ENCODE measurements around the gene EDN1.

Gene EDN1

DNA sequence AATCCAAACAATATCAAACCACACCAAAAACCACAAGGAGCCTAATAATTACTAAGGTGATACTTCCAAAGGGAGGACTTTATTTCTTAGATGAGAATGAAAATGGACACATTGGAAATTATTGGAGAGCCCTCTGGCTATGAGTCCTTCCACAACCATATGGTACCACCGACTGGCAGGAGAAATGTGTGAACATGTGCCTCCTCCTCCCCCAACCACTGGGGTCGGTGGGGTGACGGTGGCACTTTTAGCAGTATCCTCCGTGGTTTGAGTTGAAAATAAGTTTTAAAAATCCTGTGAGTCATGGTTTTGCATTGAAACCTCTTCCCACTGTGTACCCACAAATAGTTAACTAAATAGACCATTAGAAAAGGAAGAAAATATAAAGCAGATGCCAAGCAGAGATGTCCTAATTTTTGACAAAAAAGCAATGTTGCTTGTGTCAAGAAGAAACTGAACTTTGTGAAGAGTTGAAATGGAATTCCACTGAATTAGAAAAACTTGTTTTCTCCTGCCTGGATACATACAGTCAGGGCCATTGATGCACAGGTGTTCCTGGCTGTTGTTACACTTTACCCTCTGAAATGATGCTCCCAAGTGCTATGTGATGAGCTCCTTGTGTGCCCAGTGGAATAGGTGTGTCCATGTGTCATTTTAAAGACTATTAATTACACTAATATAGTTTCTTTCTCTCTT lies 3.2 kb downstream of the EDN1 start:
- peaks cover 9% of the 10 kb centered on the region for H3K27me3 ChIP-seq (ENCODE audit: insufficient read depth, poor library complexity, severe bottlenecking)
- no peak for TF ChIP-seq SPI1 (IDR thresholded peaks at IDR 0.05; ENCODE audit: borderline replicate concordance, low read depth)
- TF ChIP-seq, protein P1, sequence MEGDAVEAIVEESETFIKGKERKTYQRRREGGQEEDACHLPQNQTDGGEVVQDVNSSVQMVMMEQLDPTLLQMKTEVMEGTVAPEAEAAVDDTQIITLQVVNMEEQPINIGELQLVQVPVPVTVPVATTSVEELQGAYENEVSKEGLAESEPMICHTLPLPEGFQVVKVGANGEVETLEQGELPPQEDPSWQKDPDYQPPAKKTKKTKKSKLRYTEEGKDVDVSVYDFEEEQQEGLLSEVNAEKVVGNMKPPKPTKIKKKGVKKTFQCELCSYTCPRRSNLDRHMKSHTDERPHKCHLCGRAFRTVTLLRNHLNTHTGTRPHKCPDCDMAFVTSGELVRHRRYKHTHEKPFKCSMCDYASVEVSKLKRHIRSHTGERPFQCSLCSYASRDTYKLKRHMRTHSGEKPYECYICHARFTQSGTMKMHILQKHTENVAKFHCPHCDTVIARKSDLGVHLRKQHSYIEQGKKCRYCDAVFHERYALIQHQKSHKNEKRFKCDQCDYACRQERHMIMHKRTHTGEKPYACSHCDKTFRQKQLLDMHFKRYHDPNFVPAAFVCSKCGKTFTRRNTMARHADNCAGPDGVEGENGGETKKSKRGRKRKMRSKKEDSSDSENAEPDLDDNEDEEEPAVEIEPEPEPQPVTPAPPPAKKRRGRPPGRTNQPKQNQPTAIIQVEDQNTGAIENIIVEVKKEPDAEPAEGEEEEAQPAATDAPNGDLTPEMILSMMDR (IDR thresholded peaks at IDR 0.05; ENCODE audit: insufficient read depth, low read length) = no peak
- TF ChIP-seq GABPA (IDR thresholded peaks at IDR 0.05; ENCODE audit: low read depth) = no peak
- TF ChIP-seq, protein P2, sequence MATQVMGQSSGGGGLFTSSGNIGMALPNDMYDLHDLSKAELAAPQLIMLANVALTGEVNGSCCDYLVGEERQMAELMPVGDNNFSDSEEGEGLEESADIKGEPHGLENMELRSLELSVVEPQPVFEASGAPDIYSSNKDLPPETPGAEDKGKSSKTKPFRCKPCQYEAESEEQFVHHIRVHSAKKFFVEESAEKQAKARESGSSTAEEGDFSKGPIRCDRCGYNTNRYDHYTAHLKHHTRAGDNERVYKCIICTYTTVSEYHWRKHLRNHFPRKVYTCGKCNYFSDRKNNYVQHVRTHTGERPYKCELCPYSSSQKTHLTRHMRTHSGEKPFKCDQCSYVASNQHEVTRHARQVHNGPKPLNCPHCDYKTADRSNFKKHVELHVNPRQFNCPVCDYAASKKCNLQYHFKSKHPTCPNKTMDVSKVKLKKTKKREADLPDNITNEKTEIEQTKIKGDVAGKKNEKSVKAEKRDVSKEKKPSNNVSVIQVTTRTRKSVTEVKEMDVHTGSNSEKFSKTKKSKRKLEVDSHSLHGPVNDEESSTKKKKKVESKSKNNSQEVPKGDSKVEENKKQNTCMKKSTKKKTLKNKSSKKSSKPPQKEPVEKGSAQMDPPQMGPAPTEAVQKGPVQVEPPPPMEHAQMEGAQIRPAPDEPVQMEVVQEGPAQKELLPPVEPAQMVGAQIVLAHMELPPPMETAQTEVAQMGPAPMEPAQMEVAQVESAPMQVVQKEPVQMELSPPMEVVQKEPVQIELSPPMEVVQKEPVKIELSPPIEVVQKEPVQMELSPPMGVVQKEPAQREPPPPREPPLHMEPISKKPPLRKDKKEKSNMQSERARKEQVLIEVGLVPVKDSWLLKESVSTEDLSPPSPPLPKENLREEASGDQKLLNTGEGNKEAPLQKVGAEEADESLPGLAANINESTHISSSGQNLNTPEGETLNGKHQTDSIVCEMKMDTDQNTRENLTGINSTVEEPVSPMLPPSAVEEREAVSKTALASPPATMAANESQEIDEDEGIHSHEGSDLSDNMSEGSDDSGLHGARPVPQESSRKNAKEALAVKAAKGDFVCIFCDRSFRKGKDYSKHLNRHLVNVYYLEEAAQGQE (IDR thresholded peaks at IDR 0.05; ENCODE audit: insufficient replicate concordance, low read depth) = no peak
- no peak for TF ChIP-seq POLR2AphosphoS5 (IDR thresholded peaks at IDR 0.05; ENCODE audit: low read depth)
- H3K4me3 ChIP-seq (replicated peaks; ENCODE audit: insufficient read depth, low read length) = no peak overlapping the region
- no peak overlapping the region for H3K27ac ChIP-seq (replicated peaks)
- no peak for DNase-seq (ENCODE audit: low read depth in 1 of 2, low spot score in 1 of 2)

GRCh38 chr6:12293931-12294807 lies 4.0 kb downstream of the EDN1 start:
- DNase-seq (ENCODE audit: low read depth in 1 of 2, low spot score in 1 of 2) = no peak
- H3K27me3 ChIP-seq (ENCODE audit: insufficient read depth, poor library complexity, severe bottlenecking) = peaks cover 9% of the 10 kb centered on the region
- H3K4me3 ChIP-seq (replicated peaks; ENCODE audit: insufficient read depth, low read length) = no peak overlapping the region
- no peak overlapping the region for H3K27ac ChIP-seq (replicated peaks)
- TF ChIP-seq, protein P1 (IDR thresholded peaks at IDR 0.05; ENCODE audit: insufficient read depth, low read length) = no peak
- TF ChIP-seq, protein P2 (IDR thresholded peaks at IDR 0.05; ENCODE audit: insufficient replicate concordance, low read depth) = no peak
- TF ChIP-seq POLR2AphosphoS5 (IDR thresholded peaks at IDR 0.05; ENCODE audit: low read depth) = no peak
- TF ChIP-seq GABPA (IDR thresholded peaks at IDR 0.05; ENCODE audit: low read depth) = no peak
- no peak for TF ChIP-seq SPI1 (IDR thresholded peaks at IDR 0.05; ENCODE audit: borderline replicate concordance, low read depth)

- peaks cover 9% of the 10 kb centered on the region for H3K27me3 ChIP-seq (ENCODE audit: insufficient read depth, poor library complexity, severe bottlenecking)
- no peak overlapping the region for H3K4me3 ChIP-seq (replicated peaks; ENCODE audit: insufficient read depth, low read length)
- H3K27ac ChIP-seq (replicated peaks) = no peak overlapping the region
- DNase-seq (ENCODE audit: low read depth in 1 of 2, low spot score in 1 of 2) = no peak
- TF ChIP-seq SPI1 (IDR thresholded peaks at IDR 0.05; ENCODE audit: borderline replicate concordance, low read depth) = no peak
- no peak for TF ChIP-seq GABPA (IDR thresholded peaks at IDR 0.05; ENCODE audit: low read depth)
- TF ChIP-seq, protein P1 (IDR thresholded peaks at IDR 0.05; ENCODE audit: insufficient read depth, low read length) = no peak
- TF ChIP-seq, protein P2 (IDR thresholded peaks at IDR 0.05; ENCODE audit: insufficient replicate concordance, low read depth) = no peak
- TF ChIP-seq POLR2AphosphoS5 (IDR thresholded peaks at IDR 0.05; ENCODE audit: low read depth) = no peak
Observed at GRCh38 chr6:12294851-12295536, 4.8 kb downstream of the EDN1 start.

Data from HL-60 (cell line).